ENCODE results near the gene IMPA2. TPM values are rescaled to one million over a fixed set of nuclear protein-coding genes. Genes with fewer than 3 reads are reported as not detected.

IMPA2 gene
- total RNA-seq, 1 donor from 2014 or later = 41.9 TPM

DNA sequence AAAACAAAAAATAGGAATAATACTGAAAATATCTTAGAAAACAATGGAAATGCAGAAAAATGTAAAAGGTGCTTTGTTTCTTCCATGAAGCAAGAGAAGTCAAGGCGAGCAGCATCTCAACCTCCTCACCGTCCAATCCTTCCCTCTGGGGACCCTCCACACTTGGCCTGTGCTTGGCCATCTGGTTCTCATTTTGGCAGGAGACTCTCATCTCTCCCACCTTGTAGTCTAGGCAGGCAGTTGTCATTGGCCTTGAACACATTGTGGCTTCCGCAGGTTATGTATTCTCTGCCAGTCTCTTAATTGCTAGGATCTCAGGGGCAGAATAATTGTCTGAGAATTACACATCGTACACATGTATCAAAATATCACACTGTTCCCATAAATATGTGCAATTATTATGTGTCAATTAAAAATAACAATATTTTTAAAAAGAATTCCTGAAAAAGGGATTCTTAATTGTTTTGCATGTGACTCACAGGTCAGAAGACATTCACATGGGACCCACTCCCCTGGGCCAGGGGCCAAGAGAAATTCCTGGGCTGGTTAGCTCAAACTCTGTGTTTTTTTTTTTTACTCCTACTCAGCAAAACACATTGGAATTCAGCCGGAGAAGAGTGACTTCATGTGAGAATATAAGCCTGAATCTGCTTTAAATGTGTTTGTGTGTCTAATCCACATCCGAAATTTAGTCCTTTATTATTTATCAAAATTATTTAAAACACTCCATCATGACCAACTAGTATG lies 98.4 kb downstream of the IMPA2 start:
- Histone ChIP-seq H2AFZ (replicated peaks) (no peak overlapping the region), H3K27me3 (peaks cover 24% of the 10 kb centered on the region), H3K4me3 (no peak overlapping the region), H3K4me1 (no peaks in the 10 kb centered on the region), H3K27ac (no peak overlapping the region), H3K4me2 (no peak overlapping the region), H4K20me1 (ENCODE audit: low read depth) (no peaks in the 10 kb centered on the region), H3F3A (ENCODE audit: low read depth) (peaks cover 15% of the 10 kb centered on the region), H3K9me3 (ENCODE audit: low read depth) (no peaks in the 10 kb centered on the region), H3K79me2 (ENCODE audit: low read depth) (no peaks in the 10 kb centered on the region), H3K9ac (no peak overlapping the region), H3K36me3 (no peaks in the 10 kb centered on the region)
- TF ChIP-seq, protein P1, sequence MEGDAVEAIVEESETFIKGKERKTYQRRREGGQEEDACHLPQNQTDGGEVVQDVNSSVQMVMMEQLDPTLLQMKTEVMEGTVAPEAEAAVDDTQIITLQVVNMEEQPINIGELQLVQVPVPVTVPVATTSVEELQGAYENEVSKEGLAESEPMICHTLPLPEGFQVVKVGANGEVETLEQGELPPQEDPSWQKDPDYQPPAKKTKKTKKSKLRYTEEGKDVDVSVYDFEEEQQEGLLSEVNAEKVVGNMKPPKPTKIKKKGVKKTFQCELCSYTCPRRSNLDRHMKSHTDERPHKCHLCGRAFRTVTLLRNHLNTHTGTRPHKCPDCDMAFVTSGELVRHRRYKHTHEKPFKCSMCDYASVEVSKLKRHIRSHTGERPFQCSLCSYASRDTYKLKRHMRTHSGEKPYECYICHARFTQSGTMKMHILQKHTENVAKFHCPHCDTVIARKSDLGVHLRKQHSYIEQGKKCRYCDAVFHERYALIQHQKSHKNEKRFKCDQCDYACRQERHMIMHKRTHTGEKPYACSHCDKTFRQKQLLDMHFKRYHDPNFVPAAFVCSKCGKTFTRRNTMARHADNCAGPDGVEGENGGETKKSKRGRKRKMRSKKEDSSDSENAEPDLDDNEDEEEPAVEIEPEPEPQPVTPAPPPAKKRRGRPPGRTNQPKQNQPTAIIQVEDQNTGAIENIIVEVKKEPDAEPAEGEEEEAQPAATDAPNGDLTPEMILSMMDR (IDR thresholded peaks at IDR 0.05) = no peak
- no peak for TF ChIP-seq EZH2phosphoT487 (IDR thresholded peaks at IDR 0.05)
- no peak for TF ChIP-seq EZH2 (IDR thresholded peaks at IDR 0.05)
- no peaks in the 10 kb centered on the region for H3K36me3 Mint-ChIP-seq
- no peak overlapping the region for H3K27ac Mint-ChIP-seq
- H3K9me3 Mint-ChIP-seq = no peaks in the 10 kb centered on the region
- DNase-seq (ENCODE audit: low spot score) = no peak
- no peak overlapping the region for H3K4me3 Mint-ChIP-seq
- H3K4me1 Mint-ChIP-seq = peaks cover 3% of the 10 kb centered on the region
- peaks cover 2% of the 10 kb centered on the region for H3K27me3 Mint-ChIP-seq (ENCODE audit: insufficient read depth, low read depth)

Small RNAs within 50 kb of the gene (small RNA-seq; reads per million reads assigned to genes)
- not detected for gene AP001542.1

Other genes with a start within 250 kb of the IMPA2 start
- 50.8 and 62.9 TPM in 2 replicates for gene CHMP1B, start 130.1 kb upstream of the IMPA2 start, total RNA-seq (ENCODE audit: low replicate concordance)
- gene MPPE1, start 73.2 kb upstream of the IMPA2 start, total RNA-seq (ENCODE audit: low replicate concordance) = 12.2 and 17.3 TPM in 2 replicates
- 0.15 TPM in 1 of 2 replicates, not detected in the other for gene ANKRD62, start 112.3 kb downstream of the IMPA2 start, total RNA-seq (ENCODE audit: low replicate concordance)

Measured in neural progenitor cell (in vitro differentiated cells).